ENCODE measurements around the gene PLBD1.

PLBD1 gene, protein sequence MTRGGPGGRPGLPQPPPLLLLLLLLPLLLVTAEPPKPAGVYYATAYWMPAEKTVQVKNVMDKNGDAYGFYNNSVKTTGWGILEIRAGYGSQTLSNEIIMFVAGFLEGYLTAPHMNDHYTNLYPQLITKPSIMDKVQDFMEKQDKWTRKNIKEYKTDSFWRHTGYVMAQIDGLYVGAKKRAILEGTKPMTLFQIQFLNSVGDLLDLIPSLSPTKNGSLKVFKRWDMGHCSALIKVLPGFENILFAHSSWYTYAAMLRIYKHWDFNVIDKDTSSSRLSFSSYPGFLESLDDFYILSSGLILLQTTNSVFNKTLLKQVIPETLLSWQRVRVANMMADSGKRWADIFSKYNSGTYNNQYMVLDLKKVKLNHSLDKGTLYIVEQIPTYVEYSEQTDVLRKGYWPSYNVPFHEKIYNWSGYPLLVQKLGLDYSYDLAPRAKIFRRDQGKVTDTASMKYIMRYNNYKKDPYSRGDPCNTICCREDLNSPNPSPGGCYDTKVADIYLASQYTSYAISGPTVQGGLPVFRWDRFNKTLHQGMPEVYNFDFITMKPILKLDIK

DNA sequence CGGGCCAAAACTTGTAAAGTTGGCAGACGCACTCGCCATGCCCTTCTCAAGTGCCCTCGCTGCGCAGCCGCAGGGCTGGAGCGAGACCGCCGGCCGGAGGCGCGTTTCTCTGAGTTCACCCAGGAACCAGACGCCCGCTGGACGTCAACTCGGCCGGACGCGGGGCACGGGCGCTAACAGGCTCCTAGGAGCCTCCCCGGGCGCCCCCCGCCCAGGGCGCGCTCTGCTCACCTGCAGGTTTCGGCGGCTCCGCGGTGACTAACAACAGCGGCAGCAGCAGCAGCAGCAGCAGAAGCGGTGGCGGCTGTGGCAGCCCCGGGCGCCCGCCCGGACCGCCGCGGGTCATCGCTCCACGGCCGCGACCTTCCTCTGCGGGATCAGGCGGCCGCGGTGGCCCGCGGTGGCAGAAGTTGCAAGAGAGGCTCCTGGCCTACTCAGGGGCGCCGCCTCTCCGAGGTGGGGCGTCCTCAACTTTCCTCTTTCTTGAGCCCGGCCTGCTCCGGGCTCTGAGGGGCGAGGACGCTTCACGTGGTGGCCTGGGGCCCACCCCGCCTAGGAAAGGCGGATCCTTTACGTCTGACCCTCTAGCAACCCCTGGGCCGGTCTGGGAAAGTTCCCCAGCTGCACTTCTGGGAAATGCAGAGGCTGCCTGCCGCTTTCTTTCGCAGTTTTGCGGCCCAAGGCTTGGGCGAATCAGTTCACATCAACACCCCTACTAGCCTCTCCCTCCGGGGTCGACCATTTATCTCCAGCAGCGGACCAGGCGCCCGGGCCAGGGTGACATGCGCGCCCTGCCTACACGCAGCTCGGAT, at the start of gene PLBD1:
Gene PLBD1, minus strand, starts transcription at position 533 of the 812 bp plus-strand sequence. Its CDS starts 187 bp downstream, at position 346.
- peak; percentile 17 for DNase-seq

DNA sequence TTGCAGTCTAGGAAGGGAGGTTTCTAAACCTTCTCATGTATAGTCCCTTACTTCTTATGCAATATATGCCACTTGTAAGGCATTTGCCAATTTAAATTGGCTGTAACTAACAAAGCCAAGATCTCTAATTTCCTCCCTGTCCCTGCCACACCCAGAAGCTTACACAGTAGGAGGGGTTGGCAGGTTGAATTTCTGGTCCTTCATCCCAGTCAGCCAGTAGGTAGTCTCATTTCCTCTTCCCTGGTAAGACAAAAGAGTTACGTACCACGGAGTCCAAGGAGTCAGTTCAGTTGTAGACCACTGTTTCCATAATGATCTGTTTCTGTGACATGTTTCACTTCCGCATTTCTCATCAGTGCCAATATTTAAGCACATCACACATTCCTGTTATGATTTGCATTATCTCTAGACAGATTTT, 47.0 kb upstream of the PLBD1 start:
- no peak for DNase-seq

DNA sequence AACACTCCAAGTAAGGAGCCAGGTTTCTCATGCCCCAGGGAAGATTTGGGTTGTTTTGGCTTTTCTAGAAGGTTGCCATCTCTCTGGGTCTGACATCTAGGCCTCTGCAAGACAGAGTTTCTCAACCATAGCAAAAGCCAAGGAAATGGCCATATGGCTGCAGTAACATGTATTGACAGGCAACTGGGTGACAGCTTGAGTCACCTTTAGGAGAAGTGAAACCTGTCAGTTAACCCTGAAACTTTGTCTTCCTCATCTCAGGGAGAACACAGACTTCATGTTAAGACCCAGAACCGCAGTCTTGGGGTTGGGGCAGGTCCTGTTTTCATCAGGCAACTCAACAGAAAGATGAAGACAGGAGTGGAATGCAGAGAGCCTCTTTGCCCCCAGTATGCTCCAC, 46.0 kb upstream of the PLBD1 start:
- no peak for DNase-seq

DNA sequence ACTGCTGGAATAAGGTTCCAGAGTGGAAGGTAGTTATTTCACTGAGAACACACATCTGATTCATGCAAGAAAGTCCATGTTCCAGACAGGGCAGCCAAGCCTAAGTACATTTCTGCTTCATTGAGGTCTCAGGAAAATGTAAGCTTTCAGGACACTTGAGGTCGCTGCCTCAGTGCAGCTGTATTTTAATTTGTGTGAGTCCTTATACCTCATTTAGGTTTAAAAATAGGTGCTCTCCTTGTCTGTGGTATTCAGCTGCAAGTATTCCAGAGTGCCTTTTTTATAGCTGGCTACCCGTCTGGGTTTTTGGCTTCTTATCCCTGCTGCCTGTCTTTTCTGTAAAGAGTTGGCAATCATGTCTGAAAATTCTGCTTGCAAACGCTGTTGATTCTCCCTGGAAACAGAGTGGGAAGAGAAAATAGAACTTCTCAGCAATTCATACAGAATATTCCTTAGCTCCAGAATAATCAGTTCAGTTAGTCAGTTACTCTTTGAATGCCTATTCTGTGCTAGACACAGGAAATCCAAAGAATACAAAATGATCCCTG, 45.3 kb upstream of the PLBD1 start:
- no peak for DNase-seq

DNA sequence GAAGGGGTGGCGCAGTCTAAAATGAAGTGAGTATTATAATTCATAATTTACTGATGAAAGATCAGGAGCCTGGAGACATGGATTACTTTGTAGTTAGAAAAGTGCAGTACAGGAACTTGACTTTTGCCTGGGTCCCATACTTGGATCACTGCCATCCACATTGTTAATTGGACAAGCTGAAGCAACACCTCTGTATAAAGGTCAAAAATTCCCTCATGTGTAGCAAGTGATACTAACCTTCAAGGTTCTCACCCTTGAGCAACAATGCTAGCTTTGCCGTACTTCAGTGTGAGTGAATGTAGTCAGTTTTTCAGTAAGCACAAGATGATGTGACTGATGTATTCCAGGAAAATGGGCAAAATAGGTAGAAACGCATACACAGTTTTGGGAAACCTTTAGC, 44.6 kb upstream of the PLBD1 start:
- DNase-seq = no peak

DNA sequence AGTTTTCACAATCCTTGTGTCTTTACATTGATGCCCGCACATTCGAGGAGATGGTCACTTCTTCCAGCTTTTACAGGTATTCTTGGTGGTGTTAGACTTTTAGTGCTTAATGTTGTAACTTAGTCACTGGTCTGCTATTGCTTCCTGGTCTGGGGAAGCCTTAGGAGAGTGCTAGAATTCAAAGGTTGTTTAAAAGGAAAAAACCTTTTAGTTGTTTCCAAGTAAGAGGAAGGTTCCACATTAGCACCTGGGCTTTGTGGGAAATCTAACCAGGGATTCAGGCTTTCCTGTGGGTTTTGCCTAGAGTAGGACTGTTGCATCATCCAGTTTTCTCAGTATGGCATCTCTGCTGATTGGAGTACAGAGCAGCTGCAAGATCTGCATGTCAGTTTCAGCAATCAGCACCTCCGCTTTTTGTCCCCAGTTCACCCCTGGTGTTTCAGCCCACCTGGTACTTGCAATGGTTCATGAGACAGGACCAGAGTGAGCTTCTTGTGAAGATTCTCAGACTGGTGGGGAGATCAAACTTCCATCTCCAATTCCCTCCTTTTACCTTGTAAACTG, 44.0 kb upstream of the PLBD1 start:
- no peak for DNase-seq

DNA sequence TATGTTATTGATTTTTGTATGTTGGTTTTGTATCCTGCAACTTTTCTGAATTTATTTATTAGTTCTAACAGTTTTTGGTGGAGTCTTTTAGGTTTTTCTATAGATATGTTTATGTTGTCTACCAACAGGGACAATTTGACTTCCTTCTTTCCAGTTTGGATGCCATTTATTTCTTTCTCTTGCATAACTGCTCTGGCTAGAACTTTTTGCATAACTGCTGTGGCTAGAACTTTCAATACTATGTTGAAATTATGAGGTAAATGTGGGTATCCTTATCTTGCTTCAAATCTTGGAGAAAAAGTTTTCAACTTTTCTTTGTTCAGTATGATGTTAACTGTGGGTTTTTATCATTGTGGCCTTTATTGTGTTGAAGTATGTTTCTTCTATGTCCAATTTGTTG, 39.9 kb upstream of the PLBD1 start:
- DNase-seq = no peak

DNA sequence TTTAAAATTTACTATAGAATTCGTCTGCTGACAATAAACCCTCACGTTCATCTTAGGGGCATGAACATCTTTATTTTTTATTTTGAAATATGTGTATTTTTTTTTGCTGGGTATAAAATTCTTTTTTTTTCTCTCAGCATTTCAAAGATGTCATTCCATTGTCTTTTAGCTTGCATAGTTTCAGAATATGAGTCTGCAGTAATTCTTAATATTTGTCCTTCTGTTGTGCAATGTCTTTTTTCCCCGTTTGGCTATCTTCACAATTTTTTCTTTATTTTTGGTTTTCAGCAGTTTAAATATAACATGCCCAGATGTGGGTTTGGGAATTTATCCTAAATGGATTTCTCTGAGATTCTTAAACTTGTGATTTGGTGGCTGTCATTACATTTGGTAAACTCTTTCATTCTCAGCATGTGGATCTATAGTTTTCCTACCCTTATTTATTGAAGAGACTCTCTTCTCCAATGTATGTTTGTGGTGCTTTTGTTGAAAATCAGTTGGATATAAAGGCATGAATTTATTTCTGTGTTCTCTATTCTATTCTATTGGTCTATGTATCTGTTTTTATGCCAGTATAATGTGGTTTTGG, 37.8 kb upstream of the PLBD1 start:
- no peak for DNase-seq

DNA sequence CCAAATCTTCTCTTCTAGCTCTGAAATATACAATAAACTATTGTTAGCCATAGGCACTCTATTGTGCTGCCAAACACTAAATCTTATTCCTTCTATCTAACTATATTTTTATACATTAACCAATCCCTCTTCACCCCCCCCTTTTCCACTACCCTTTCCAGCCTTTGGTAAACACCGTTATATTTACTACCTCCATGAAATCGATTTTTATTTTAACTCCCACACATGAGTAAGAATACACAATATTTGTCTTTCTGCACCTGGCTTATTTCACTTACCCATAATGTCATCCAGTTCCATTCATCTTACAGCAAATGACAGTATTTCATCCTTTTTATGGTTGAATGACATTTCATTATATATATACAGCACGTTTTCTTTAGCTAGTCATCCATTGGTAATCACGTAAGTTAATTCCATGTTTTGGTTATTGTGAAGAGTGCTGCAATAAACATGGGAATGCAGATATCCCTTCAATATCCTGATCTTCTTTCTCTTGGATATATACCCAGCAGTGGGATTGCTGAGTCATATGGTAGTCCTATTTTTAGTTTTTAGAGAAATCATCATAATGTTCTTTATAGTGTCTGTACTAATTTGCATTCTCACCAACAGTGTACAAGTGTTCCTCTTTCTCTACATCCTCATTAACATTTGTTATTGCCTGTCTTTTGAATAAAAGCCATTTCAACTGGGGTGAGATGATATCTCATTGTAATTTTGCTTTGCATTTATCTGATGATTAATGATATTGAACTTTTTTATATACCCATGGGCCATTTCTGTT, 34.2 kb upstream of the PLBD1 start:
- no peak for DNase-seq

DNA sequence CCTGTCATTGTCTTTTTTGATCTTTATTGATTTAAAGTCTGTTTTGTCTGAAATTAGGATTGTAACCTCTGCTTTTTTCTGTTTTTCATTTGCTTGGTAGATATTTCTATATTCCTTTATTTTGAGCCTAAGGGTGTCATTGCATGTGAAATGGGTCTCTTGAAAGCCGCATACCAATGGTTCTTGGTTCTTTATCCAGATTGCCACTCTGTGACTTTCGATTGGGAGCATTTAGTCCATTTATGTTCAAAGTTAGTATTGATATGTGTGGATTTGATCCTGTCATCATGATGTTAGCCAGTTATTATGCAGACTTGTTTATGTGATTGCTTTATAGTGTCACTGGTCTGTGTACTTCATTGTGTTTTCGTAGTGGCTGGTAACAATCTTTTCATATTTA, 29.8 kb upstream of the PLBD1 start:
- DNase-seq = no peak

DNA sequence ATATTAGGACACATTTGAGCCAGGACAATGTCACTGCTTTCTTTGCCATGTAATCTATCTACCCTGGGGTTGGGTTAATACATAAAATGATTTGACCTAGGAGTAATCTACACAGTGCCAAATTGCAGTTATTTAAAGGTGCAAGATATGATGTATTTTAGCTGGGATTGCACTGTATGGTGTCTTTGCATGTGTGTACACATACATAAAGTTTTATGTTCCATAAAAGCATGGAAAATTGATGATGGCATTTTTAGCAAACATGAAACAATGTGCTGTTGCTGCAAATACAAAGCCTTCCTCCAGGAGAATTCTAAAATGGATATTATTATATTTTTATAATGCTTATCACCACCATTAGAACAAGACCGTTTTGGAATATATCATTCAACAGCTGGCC, 24.0 kb upstream of the PLBD1 start:
- DNase-seq = no peak

DNA sequence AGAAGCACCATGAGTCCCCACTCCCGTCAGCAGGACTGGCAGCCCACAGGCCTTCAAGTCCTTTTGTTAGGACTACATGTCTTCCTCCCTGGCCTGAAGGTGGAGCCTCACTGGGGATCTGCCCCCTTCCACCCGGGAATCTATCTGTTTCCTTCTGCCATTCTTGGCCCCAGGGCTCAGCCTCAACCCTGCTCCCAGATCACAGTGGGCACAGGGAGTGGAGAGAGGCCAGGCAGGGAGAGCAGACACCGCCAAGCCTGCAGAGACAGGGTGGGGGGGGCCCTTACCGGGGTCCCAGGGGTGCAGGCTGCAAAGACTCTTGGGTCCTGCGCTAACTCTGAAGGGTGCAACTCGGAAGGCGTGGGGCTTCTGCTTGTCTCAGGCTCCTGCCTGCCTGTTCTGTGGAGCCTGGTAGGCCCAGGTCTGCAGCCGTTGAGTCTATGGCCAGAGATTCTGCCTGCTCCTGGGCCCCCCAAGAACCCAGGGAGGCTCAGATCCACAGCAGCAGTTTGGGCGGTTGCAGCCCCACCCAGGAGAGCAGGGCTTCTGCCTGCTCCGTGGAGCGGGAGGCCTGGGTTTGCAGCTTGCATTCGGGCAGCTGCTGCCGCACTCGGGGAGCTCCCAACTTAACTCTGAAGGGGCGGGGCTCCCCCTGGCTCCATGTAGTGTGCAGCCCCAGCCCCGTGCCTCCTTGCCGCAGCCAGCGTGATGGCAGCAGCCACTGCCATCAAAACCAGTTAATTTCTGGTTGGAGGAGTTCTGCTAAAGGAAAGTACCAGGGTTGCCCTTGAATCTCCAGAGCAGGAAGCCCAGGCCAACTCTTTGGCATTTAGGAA, 21.7 kb upstream of the PLBD1 start:
- no peak for DNase-seq

DNA sequence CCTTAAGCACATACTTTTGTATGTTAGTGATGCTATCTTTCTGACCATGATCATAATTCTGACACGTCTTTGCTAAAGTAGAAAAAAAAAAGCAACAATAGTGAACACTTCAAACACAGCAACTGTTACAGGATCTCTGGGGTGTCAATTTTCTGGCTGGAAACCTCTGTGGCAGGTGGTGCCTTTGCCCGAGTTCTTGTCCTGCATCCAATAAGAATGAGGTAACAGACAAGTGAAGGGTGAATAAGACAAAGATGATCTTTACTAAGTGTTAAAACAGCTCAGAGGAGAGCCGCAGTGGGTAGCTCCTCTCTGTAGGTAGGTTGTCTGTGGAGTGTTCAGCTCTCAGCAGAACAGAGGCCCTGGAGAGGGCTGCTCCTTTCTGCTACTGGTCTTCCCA, 20.9 kb upstream of the PLBD1 start:
- no peak for DNase-seq

DNA sequence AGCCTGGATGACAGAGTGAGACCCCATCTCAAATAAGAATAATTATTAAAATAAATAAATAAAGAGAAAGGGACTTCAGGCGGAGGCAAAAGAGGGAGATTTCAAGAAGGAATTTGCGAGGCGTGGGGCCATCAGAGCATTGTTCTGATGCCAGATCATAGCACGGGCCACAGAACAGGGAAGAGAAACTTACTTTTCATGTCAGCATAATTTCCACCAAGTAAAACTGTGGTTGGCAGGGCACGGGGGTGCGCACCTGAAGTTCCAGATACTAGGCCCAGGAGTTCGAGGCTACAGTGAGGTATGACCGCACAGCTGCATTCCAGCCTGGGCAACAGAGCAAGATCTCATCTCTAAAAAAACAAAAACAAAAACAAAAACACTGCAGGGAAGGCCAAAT, 11.0 kb upstream of the PLBD1 start:
- DNase-seq = no peak

DNA sequence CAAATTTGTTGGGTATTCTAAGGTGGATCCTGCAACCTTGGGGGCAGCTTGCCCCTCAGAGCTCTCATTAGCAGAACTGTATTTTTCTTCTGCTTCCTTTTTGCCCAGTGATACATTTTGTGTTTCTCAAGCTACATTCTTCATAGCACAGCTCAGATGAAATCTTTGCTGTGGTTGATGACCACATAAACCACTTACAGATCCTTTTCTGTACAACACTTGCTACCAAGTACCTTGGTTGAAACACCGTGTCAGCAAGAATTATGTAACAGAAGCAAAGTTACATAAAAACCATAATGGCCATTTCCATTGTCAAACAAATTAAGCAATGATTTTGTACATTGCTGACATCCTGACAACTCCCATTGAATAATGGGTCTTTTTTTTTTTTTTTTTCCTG, 9.7 kb upstream of the PLBD1 start:
- DNase-seq = no peak

DNA sequence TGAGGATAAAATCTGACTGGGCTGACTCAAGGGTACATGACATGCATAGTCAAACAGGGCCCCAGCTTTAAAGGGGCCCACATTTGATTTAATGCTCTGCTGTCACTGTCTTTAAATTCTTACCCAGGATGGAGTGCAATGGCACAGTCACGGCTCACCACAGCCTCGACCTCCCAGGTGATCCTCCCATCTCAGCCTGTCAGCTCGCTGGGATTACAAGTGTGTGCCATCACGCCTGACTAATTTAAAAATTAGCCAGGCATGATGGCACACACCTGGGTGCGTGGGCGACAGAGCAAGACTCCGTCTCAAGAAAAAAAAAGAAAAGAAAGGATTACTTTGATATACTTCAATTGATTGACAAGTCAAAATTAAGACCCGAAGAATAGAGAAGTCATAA, 9.2 kb upstream of the PLBD1 start:
- no peak for DNase-seq

DNA sequence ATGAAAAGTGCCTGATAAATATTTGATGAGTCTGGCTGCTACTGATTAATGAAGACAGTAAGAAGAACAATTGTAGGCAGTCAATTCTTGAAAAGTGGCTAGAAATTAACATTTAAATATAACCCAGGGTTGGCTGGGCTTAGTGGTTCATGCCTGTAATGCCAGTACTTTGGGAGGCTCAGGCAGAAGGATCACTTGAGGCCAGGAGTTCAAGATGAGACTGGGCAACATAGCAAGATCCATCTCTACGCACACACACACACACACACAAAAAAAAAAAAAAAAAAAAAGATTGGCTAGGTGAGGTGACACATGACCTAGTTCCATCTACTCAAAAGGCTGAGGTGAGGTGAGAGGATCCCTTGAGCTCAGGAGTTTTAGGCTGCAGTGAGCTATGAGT, 7.9 kb upstream of the PLBD1 start:
- DNase-seq = no peak

DNA sequence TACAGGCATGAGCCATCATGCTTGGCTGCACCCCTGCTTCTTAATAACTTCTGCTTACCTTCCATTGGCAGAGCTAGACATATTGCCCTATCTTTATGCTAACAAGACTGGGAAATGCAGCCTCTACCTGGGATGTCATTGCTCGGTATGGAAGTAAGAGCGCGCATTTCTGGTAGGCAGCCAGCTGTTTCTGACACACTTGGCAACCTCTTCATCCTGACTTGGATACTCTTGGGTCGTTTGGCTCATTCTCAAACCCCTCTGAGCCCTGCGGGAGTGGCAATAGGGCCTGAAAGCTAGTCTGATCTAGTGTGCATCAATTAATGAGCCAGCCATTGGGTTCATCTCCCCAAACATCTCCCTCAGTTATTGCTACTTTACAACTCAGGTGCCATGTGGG, 5.4 kb upstream of the PLBD1 start:
- DNase-seq = no peak

DNA sequence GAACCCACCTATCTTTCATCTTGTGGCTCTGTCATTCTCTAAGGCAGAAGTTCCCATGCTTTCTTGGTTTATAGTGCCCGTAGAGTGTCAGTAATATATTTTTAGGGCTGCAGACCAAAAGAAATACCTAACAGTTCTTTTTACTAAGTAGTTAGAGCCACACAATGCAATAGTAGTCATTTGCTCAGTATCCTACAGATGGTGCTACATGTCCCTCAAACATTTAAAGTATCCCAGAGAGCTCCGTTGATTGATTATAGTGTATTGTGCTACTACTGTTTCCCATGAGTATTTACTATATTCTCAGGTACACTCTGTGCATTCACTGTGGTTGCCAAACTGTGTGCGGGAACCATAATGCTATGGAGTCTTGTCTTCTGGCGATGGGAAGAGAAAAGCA, 4.7 kb upstream of the PLBD1 start:
- no peak for DNase-seq

DNA sequence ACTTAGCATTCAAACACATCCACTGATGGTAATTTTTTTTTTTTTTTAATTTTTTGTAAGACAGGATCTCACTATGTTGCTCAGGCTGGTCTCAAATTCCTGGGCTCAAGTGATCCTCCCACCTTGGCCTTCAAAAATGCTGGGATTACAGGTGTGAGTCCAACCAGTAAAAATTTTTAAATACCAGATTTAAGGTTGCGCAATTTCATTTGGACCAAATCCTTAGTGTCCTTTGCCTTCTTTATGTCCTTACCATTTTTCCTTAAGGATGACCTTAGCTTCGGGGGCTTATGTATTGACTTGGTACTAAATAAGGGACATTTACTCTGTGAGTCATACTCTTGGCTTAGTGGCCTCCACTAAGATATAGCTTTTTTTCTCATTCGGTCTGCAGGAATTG, 4.1 kb upstream of the PLBD1 start:
- DNase-seq = no peak

DNA sequence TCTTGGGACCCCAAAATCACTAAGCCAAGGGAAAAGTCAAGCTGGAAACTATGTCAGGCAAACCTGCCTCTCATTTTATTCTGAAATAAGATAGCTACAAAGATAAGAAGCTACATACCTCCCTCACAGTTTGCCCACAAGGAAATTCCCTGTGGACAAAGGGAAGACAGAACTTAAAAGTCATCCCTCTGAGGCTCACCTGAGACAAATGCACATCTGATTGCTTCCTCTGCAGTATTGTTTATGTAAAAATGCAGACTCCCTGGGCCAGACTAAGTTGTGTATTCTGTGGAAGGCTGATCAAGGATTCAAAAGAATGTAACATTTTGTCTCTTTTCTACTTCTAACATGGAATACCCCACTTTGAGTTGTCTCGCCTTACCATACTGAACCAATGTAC, 2.5 kb upstream of the PLBD1 start:
- no peak for DNase-seq
